DOHH2 (cell line): ENCODE data around the gene ZSCAN5B.

ENCODE experiments used
- H3F3A ChIP-seq: fragments of 200-600 bp; sonication (generic), shearing (Covaris generic); 2 replicates; pipeline ENCODE4 v1.6.0; 2016; ENCODE audit warnings: antibody characterized with exemption, mild to moderate bottlenecking; ENCODE audit not compliant: control insufficient read depth, insufficient read depth
- H3K27ac ChIP-seq: fragments of 200-600 bp; sonication (generic); 2 replicates; pipeline ENCODE4 v1.5.1; 2014; ENCODE audit warnings: low read depth, mild to moderate bottlenecking, low read length, moderate library complexity
- H3K27me3 ChIP-seq: fragments of 200-600 bp; sonication (generic); 2 replicates; pipeline ENCODE4 v1.6.1; 2014; ENCODE audit warnings: mild to moderate bottlenecking, low read length, mixed read lengths; ENCODE audit not compliant: control insufficient read depth
- H3K36me3 ChIP-seq: fragments of 200-600 bp; sonication (generic); 2 replicates; pipeline ENCODE4 v1.6.1; 2014; ENCODE audit warnings: mild to moderate bottlenecking, low read length, moderate library complexity, mixed read lengths; ENCODE audit not compliant: control insufficient read depth
- H3K4me1 ChIP-seq: fragments of 200-600 bp; sonication (generic); 2 replicates; pipeline ENCODE4 v1.6.1; 2014; ENCODE audit warnings: mild to moderate bottlenecking, low read length, mixed read lengths; ENCODE audit not compliant: control insufficient read depth
- H3K4me2 ChIP-seq: fragments of 200-600 bp; sonication (generic); 2 replicates; pipeline ENCODE4 v1.6.0; 2014; ENCODE audit warnings: mild to moderate bottlenecking, low read length, moderate library complexity
- H3K4me3 ChIP-seq: fragments of 200-600 bp; sonication (generic); 2 replicates; pipeline ENCODE4 v1.5.1; 2014; ENCODE audit warnings: mild to moderate bottlenecking, low read length, mixed read lengths
- H3K79me2 ChIP-seq: fragments of 200-600 bp; sonication (generic); 2 replicates; pipeline ENCODE4 v1.6.1; 2014; ENCODE audit warnings: mild to moderate bottlenecking, low read length, mixed read lengths; ENCODE audit not compliant: control insufficient read depth
- H3K9me2 ChIP-seq: fragments of 200-600 bp; sonication (generic); replicated peaks from 2 replicates; pipeline ENCODE4 v1.6.1; 2014; ENCODE audit warnings: mild to moderate bottlenecking, low read length, mixed read lengths; ENCODE audit not compliant: control insufficient read depth
- H3K9me3 ChIP-seq: fragments of 200-600 bp; sonication (generic); 2 replicates; pipeline ENCODE4 v1.6.1; 2014; ENCODE audit warnings: antibody characterized with exemption, low read length, mixed read lengths; ENCODE audit not compliant: control insufficient read depth, insufficient read depth
- H4K20me1 ChIP-seq: fragments of 200-600 bp; sonication (generic); 2 replicates; pipeline ENCODE4 v1.6.0; 2014; ENCODE audit warnings: low read depth, mild to moderate bottlenecking, antibody characterized with exemption, low read length, moderate library complexity; ENCODE audit not compliant: control insufficient read depth, insufficient read depth
- EZH2phosphoT487 ChIP-seq: fragments of 200-600 bp; sonication (generic); IDR thresholded peaks from 2 replicates; pipeline ENCODE4 v1.6.1; 2017; ENCODE audit warnings: borderline replicate concordance, mild to moderate bottlenecking, antibody characterized with exemption, low read length, moderate library complexity, mixed read lengths
- TF ChIP-seq, protein P1 (sequence below): fragments of 200-600 bp; sonication (generic); IDR thresholded peaks from one replicate; pipeline ENCODE4 v1.5.1; 2014; ENCODE audit warnings: antibody characterized with exemption, mild to moderate bottlenecking, low read depth, low read length; ENCODE audit not compliant: poor library complexity, severe bottlenecking

ZSCAN5B gene

DNA sequence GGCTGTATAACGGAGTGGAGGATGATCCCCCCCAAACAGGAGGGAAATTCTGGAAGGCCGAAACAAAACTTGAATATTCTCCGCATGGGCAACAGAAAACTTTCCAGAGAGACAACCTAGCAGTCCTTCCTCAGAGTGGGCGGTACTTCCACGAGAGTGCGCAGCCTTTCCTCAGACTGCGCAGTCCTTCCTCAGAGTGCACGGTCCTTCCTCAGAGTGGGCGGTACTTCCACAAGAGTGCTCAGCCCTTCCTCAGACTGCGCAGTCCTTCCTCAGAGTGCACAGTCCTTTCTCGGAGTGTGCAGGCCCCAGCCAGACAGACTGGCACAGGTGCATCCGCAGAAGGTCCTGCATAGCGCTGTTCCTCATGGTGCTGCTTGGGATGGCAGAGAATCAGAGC is 34.5 kb downstream of the ZSCAN5B start:
- H3K4me3 ChIP-seq = no peak overlapping the region
- H4K20me1 ChIP-seq = no peaks in the 10 kb centered on the region
- no peaks in the 10 kb centered on the region for H3F3A ChIP-seq
- H3K27me3 ChIP-seq = no peaks in the 10 kb centered on the region
- H3K9me2 ChIP-seq = no peaks in the 10 kb centered on the region
- H3K27ac ChIP-seq = no peak overlapping the region
- TF ChIP-seq, protein P1, sequence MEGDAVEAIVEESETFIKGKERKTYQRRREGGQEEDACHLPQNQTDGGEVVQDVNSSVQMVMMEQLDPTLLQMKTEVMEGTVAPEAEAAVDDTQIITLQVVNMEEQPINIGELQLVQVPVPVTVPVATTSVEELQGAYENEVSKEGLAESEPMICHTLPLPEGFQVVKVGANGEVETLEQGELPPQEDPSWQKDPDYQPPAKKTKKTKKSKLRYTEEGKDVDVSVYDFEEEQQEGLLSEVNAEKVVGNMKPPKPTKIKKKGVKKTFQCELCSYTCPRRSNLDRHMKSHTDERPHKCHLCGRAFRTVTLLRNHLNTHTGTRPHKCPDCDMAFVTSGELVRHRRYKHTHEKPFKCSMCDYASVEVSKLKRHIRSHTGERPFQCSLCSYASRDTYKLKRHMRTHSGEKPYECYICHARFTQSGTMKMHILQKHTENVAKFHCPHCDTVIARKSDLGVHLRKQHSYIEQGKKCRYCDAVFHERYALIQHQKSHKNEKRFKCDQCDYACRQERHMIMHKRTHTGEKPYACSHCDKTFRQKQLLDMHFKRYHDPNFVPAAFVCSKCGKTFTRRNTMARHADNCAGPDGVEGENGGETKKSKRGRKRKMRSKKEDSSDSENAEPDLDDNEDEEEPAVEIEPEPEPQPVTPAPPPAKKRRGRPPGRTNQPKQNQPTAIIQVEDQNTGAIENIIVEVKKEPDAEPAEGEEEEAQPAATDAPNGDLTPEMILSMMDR = no peak
- TF ChIP-seq EZH2phosphoT487 = no peak
- H3K36me3 ChIP-seq = peaks cover 9% of the 10 kb centered on the region; the same call in 1 of the 2 replicates
- no peaks in the 10 kb centered on the region for H3K79me2 ChIP-seq
- no peak overlapping the region for H3K4me2 ChIP-seq
- H3K4me1 ChIP-seq = no peaks in the 10 kb centered on the region
- H3K9me3 ChIP-seq = no peaks in the 10 kb centered on the region

DNA sequence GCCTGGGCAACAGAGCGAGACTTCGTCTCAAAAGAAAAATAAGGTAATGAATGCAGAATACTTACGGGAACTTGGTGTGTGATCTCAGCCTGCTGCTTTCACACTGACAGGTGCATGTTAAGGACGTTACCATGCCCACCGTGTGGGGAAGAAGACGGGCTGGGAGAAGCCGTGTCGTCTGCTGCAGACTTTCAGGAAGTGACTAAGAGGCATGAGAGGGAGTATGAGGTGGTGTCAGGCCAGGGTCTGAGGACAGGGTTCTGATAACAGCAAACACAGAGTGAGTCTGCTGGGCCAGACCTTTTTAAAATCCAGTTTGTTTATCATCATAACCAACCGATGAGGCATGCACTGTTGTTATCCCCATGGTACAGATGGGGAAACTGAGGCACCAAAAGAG is 35.3 kb downstream of the ZSCAN5B start:
- Histone ChIP-seq H3K27me3 (no peaks in the 10 kb centered on the region), H3K36me3 (peaks cover 9% of the 10 kb centered on the region; the same call in 1 of the 2 replicates), H3K4me2 (no peak overlapping the region), H3K4me1 (no peaks in the 10 kb centered on the region), H3K4me3 (no peak overlapping the region), H3K27ac (no peak overlapping the region), H3K9me3 (no peaks in the 10 kb centered on the region), H3K79me2 (no peaks in the 10 kb centered on the region), H3K9me2 (no peaks in the 10 kb centered on the region), H4K20me1 (no peaks in the 10 kb centered on the region), H3F3A (no peaks in the 10 kb centered on the region)
- no peak for TF ChIP-seq EZH2phosphoT487
- TF ChIP-seq, protein P1 = no peak

DNA sequence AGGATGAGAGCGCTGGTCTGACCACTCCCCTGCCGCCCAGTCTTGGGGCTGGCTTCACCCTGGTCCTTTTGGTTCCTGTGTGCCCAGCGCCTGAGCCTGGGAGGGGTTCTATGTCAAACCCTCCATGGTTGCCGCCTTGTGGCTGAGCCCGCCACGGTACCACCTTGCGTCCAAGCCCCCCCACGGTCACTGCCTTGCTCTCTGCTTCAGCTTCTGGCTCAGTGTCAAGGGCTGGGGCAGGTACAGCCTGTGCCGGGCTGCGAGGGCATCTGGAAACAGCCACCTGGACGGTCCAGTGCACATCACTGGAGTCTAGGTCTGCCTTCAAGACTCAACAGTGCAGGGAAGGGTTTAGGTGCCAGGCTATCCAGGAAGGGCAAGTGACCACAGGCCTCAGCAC is 36.0 kb downstream of the ZSCAN5B start:
- Histone ChIP-seq H4K20me1 (no peaks in the 10 kb centered on the region), H3K79me2 (no peaks in the 10 kb centered on the region), H3K4me3 (no peak overlapping the region), H3F3A (no peaks in the 10 kb centered on the region), H3K9me2 (no peaks in the 10 kb centered on the region), H3K36me3 (peaks cover 9% of the 10 kb centered on the region; the same call in 1 of the 2 replicates), H3K27ac (no peak overlapping the region), H3K9me3 (no peaks in the 10 kb centered on the region), H3K4me2 (no peak overlapping the region), H3K27me3 (no peaks in the 10 kb centered on the region), H3K4me1 (no peaks in the 10 kb centered on the region)
- TF ChIP-seq, protein P1 = no peak
- no peak for TF ChIP-seq EZH2phosphoT487
